T-helper 2 cell treated with Interferon-gamma antibody and Interleukin-4, amounts not matched to agents 100 ng/mL and 5 ng/mL, for 36 hours (primary cell): ENCODE measurements around the gene ZFYVE28. TPM values are rescaled to one million over a fixed set of nuclear protein-coding genes. Genes with fewer than 3 reads are reported as not detected.

ENCODE experiments used
- intact Hi-C: fragments of 100-400 bp; cut with micrococcal nuclease; formaldehyde crosslinking; loops from one replicate; pipeline ENCODE4 v1.15.1; 2023
- total RNA-seq: library from RNA; stranded (reverse); gene quantifications from 2 replicates; pipeline ENCODE4 v1.2.3, GENCODE V29; 2022

ZFYVE28 gene
- total RNA-seq, 1 donor from 2014 or later, result 17.3 TPM

DNA sequence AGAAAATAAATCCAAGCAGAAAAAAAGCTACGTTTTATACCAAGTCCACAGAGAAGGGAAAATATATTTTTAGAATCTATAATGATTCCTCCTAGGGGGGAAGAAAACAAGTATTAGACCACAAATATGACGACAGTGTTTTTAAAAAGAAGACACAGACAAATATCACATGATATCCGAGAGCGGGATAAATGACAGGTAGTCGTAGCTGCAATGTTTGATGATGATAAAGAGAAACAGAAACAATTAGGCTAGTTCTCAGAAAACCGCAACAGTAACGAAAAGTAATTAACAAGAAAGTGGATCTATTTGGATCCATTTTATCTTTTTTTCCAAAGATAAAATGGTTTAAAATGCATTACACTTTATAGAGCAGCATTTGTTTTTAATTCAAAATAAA, 177.4 kb downstream of the ZFYVE28 start:
- intact Hi-C loops, result loop anchor here (1.0 to 10.0 kb wide), 2 partner anchors 41 to 366 kb away; partner anchors contain the start of gene NSD2

DNA sequence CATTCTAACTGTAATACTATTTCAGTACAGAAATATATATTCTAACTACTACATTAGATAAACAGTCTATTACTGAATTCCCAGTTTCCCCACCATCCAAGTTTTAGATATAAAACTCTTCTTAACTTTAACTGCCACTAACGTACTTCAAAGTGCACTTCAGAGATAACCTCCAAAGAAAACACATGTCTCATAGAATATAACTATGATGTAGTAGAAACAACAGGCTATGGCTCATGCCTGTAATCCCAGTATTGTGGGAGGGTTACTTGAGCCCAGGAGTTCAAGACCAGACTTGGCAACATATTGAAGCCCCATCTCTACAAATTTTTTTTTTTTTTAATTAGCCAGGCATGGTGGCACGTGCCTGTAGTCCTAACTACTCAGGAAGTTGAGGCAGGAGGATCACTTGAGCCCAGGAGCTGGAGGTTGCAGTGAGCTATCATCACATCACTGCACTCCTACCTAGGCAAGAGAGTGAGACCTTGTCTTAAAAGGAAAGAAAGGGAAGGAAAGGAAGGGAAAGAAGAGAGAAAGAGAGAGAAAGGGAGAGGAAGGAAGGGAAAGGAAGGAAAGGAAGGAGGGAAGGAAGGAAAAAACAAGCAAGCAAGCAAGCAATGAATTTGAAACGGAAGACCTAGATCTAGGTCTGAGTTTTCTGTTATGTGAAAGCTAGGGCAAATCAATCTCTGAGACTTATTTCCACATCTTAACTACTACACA, 181.3 kb downstream of the ZFYVE28 start:
- intact Hi-C loops, result no loop called here

DNA sequence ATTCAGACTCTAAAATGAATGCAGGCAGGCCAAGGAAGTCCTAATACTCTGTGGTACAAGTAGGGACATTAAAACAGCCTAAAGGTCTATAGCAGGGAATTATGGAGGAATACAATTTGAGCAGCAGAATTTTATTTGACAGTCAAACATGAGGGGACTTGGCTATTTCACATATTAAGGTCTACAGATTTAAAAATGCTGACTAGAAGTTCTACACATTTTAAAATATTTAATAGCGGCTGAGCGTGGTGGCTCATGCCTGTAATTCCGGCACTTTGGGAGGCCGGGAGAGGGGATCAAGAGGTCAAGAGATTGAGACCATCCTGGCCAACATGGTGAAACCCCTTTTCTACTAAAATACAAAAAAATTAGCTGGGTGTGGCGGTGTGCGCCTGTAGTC, 187.4 kb downstream of the ZFYVE28 start:
- intact Hi-C loops, result no loop called here

DNA sequence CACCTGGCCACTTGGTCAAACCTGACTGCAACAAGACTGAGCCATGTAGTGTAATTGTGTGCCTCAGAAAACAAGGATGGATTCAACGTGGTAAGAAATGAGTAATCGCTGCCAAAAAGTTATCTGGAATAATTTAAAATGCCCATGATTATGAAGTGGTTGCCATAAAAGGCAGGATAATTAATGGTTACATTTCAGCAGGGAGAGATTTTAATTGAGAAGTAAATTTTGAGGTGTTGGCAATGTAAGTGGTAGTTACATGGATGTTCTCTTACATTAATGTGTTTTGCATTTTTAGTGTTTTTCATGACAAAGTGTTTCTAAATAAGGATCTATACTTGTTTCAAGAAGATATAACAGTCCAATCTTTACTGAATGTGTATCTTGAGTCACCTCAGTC, 192.2 kb downstream of the ZFYVE28 start:
- intact Hi-C loops, result no loop called here

DNA sequence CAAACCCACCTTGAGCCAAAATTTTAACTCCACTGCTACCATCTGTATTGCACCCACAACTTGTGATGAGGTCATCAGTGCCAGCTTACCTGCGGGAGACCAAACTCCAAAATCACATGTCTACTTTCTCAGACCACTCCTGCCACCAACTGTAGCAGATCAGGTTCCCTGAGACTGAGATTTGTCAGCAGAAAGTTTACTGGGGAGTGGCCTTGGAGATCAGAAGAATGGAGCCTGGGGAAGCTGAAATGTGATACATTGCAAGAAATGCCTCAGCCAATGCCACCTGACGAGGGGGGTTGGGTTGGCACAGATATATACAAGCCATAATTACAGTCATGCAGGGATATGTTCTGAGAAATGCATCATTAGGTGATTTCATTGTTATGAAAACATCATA, 195.6 kb downstream of the ZFYVE28 start:
- intact Hi-C loops, result loop anchor here (5.0 kb wide), 1 partner anchor 239 kb away; no protein-coding TSS in a partner anchor

DNA sequence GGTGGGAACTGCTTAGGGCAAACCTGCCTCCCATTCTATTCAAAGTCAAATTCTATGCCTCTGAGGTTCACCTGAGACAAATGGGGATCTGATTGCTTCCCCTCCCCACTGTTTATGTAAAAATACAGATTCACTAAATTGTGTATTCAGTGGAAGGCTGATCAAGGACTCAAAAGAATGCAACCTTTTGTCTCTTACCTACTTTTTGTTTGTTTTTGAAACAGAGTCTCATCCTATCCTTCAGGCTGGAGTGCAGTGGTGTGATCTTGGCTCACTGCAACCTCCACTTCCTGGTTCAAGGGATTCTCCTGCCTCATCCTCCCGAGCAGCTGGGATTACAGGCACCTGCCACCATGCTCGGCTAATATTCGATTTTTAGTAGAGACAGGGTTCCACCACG, 197.1 kb downstream of the ZFYVE28 start:
- intact Hi-C loops, result loop anchor here (5.0 kb wide), 1 partner anchor 241 kb away; no protein-coding TSS in a partner anchor

DNA sequence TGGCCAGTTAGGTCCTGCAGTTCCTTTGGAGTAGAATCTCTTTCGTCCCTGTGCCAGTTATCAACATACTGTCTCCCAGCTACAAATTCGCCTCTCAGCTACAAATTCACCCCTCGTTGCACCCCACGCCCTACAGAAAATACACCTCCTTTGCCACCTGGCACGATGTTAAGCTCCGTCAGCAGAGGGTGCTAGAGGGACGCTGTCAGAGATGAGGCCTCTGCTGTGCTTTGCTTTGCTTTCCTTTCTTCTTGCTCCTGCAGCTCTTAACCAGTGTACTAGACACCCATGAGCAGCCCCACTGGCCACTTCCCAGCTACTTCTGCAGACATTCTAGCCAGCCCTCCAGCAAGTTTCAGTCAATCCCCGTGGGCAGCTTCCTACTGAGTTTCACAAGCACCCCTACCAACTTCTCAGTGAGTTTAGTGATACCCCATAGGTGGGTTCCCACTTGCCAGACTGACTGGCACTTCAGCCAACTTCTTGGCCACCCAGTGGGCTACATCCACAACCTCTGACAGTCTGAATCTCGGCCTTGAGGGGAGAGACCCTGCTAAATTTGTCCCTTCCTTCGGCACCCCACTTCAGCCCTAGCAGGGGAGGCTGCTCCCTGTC, 198.3 kb downstream of the ZFYVE28 start:
- intact Hi-C loops, result loop anchor here (1.0 to 5.0 kb wide), 2 partner anchors 221 to 242 kb away; no protein-coding TSS in a partner anchor

Other genes starting within 250 kb of the ZFYVE28 start
- 27.5 and 28.0 TPM in 2 replicates for gene HAUS3, start 176.5 kb downstream of the ZFYVE28 start, total RNA-seq
- 3.9 and 4.0 TPM in 2 replicates for gene POLN, start 176.5 kb downstream of the ZFYVE28 start, total RNA-seq
- 13.8 and 15.8 TPM in 2 replicates for gene MXD4, start 156.5 kb downstream of the ZFYVE28 start, total RNA-seq
- gene CFAP99, start 310 bp upstream of the ZFYVE28 start, total RNA-seq, result not detected in 2 replicates
- 112 TPM in 2 replicates for gene RNF4, start 50.5 kb upstream of the ZFYVE28 start, total RNA-seq
- gene FAM193A, start 118.0 kb upstream of the ZFYVE28 start, total RNA-seq, result 33.1 TPM in 2 replicates